ENCODE data around the gene C19orf53. TPM values are rescaled to one million over a fixed set of nuclear protein-coding genes. Genes with fewer than 3 reads are reported as not detected.
A peak's percentile ranks its signal among the peaks of the same experiment; 100 is the strongest.

Gene C19orf53
- total and polyA plus RNA-seq, 2 of the 13 experiments (the other 11 are each of a cell fraction or from before 2014, with no cell fraction given) = 129 to 130 TPM

DNA sequence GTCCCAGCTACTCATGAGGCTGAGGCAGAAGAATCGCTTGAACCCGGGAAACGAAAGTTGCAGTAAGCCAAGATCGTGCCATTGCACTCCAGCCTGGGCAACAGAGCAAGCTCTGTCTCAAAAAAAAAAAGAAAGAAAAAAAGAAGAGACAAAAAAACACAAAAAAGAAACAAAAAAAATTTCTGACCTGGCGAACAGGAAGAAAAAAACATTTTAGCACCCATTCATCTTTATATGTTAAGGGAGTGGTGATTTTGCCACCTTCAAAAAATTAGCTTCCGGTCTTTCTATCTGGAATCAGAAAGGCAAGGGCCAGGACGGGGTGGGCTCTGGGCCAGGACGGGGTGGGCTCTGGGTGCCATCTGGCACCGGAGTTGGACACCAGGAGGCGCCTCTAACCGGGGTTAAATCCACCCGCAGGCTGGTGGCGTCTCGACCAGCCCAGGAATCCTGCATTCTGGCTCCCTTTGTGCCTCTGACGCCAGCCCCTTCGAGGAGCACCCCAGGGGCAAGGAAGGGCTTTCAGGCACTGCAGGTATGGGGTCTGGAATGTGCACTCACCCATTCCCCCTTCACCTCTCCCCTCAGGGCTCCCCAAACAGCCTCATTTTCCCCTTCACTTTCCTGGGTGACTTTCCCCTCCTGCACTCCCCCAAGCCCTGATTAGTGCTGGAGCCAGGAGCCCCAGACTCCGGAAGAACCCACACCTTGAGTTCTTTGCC is 10.6 kb downstream of the C19orf53 start (continued):
- TF ChIP-seq, protein P1, sequence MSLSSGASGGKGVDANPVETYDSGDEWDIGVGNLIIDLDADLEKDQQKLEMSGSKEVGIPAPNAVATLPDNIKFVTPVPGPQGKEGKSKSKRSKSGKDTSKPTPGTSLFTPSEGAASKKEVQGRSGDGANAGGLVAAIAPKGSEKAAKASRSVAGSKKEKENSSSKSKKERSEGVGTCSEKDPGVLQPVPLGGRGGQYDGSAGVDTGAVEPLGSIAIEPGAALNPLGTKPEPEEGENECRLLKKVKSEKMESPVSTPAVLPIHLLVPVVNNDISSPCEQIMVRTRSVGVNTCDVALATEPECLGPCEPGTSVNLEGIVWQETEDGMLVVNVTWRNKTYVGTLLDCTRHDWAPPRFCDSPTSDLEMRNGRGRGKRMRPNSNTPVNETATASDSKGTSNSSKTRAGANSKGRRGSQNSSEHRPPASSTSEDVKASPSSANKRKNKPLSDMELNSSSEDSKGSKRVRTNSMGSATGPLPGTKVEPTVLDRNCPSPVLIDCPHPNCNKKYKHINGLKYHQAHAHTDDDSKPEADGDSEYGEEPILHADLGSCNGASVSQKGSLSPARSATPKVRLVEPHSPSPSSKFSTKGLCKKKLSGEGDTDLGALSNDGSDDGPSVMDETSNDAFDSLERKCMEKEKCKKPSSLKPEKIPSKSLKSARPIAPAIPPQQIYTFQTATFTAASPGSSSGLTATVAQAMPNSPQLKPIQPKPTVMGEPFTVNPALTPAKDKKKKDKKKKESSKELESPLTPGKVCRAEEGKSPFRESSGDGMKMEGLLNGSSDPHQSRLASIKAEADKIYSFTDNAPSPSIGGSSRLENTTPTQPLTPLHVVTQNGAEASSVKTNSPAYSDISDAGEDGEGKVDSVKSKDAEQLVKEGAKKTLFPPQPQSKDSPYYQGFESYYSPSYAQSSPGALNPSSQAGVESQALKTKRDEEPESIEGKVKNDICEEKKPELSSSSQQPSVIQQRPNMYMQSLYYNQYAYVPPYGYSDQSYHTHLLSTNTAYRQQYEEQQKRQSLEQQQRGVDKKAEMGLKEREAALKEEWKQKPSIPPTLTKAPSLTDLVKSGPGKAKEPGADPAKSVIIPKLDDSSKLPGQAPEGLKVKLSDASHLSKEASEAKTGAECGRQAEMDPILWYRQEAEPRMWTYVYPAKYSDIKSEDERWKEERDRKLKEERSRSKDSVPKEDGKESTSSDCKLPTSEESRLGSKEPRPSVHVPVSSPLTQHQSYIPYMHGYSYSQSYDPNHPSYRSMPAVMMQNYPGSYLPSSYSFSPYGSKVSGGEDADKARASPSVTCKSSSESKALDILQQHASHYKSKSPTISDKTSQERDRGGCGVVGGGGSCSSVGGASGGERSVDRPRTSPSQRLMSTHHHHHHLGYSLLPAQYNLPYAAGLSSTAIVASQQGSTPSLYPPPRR (CRISPR knock-in tag; IDR thresholded peaks at IDR 0.05; ENCODE audit: borderline replicate concordance) = no peak
- TF ChIP-seq PHF5A (CRISPR knock-in tag; IDR thresholded peaks at IDR 0.05; ENCODE audit: low read depth, unreplicated experiment) (no peak), EEA1 (CRISPR knock-in tag; IDR thresholded peaks at IDR 0.05; ENCODE audit: borderline replicate concordance) (no peak), SMC3 (IDR thresholded peaks at IDR 0.05; ENCODE audit: low read length) (peak; percentile 51; the same call in 1 of the 2 replicates), PITX1 (CRISPR knock-in tag; IDR thresholded peaks at IDR 0.05) (0 out of 2 replicates have a peak, but pooled peaks have one; percentile 18), SIX1 (CRISPR knock-in tag; IDR thresholded peaks at IDR 0.05; ENCODE audit: borderline replicate concordance) (no peak), NR2C2 (CRISPR knock-in tag; IDR thresholded peaks at IDR 0.05; ENCODE audit: borderline replicate concordance) (no peak), TEAD3 (CRISPR knock-in tag; optimal IDR thresholded peaks at IDR 0.05; ENCODE audit: borderline replicate concordance) (peak; percentile 7), ZSCAN20 (CRISPR knock-in tag; IDR thresholded peaks at IDR 0.05; ENCODE audit: borderline replicate concordance) (no peak), ZNF737 (CRISPR knock-in tag; IDR thresholded peaks at IDR 0.05; ENCODE audit: borderline replicate concordance) (no peak), ZNF777 (CRISPR knock-in tag; IDR thresholded peaks at IDR 0.05) (peak; percentile 76; the same call in 1 of the 2 replicates), SRSF9 (IDR thresholded peaks at IDR 0.05; ENCODE audit: borderline replicate concordance, insufficient read depth, low read depth, low read length, poor library complexity, severe bottlenecking) (no peak), ZNF75D (CRISPR knock-in tag; IDR thresholded peaks at IDR 0.05; ENCODE audit: borderline replicate concordance) (no peak), PTBP1 (IDR thresholded peaks at IDR 0.05; ENCODE audit: low read depth, low read length, poor library complexity, severe bottlenecking) (no peak), ZNF333 (CRISPR knock-in tag; IDR thresholded peaks at IDR 0.05; ENCODE audit: borderline replicate concordance) (no peak)
- TF ChIP-seq, protein P2, sequence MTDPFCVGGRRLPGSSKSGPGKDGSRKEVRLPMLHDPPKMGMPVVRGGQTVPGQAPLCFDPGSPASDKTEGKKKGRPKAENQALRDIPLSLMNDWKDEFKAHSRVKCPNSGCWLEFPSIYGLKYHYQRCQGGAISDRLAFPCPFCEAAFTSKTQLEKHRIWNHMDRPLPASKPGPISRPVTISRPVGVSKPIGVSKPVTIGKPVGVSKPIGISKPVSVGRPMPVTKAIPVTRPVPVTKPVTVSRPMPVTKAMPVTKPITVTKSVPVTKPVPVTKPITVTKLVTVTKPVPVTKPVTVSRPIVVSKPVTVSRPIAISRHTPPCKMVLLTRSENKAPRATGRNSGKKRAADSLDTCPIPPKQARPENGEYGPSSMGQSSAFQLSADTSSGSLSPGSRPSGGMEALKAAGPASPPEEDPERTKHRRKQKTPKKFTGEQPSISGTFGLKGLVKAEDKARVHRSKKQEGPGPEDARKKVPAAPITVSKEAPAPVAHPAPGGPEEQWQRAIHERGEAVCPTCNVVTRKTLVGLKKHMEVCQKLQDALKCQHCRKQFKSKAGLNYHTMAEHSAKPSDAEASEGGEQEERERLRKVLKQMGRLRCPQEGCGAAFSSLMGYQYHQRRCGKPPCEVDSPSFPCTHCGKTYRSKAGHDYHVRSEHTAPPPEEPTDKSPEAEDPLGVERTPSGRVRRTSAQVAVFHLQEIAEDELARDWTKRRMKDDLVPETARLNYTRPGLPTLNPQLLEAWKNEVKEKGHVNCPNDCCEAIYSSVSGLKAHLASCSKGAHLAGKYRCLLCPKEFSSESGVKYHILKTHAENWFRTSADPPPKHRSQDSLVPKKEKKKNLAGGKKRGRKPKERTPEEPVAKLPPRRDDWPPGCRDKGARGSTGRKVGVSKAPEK (CRISPR knock-in tag; IDR thresholded peaks at IDR 0.05; ENCODE audit: borderline replicate concordance) = no peak
- TF ChIP-seq, protein P3, sequence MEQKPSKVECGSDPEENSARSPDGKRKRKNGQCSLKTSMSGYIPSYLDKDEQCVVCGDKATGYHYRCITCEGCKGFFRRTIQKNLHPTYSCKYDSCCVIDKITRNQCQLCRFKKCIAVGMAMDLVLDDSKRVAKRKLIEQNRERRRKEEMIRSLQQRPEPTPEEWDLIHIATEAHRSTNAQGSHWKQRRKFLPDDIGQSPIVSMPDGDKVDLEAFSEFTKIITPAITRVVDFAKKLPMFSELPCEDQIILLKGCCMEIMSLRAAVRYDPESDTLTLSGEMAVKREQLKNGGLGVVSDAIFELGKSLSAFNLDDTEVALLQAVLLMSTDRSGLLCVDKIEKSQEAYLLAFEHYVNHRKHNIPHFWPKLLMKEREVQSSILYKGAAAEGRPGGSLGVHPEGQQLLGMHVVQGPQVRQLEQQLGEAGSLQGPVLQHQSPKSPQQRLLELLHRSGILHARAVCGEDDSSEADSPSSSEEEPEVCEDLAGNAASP (CRISPR knock-in tag; IDR thresholded peaks at IDR 0.05; ENCODE audit: borderline replicate concordance) = 0 out of 2 replicates have a peak, but pooled peaks have one; percentile 38
- TF ChIP-seq, protein P4, sequence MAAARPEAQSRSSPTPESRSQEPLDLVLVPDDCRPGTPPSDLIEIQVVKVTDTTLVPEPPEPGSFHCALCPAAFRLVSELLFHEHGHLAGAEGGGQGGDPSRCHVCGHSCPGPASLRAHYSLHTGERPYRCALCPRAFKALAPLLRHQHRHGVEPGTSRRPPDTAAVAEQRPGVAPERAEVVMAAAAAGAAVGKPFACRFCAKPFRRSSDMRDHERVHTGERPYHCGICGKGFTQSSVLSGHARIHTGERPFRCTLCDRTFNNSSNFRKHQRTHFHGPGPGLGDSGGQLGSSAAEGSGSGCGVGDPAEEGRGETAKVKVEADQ (CRISPR knock-in tag; IDR thresholded peaks at IDR 0.05; ENCODE audit: borderline replicate concordance) = no peak

All from HepG2 (cell line).